Brain pericyte (primary cell): Measurements from ENCODE around the gene PHLDB3.
"Not testable (repeated sequence)": the region's sequence is repeated elsewhere in the genome, so short reads cannot be mapped to it uniquely, and the experiment has no call there.

ENCODE experiments used
- DNase-seq: peaks from one replicate; pipeline ENCODE4 v3.0.0-alpha.2; 2012; ENCODE audit warnings: low read depth, low spot score

Gene PHLDB3

GRCh38 chr19:43444531-43445287, 59.8 kb downstream of the PHLDB3 start:
- DNase-seq, result no peak

- not testable (repeated sequence) for DNase-seq
Observed at GRCh38 chr19:43444091-43444490, 60.5 kb downstream of the PHLDB3 start.

GRCh38 chr19:43441716-43442115, 62.8 kb downstream of the PHLDB3 start:
- no peak for DNase-seq

- DNase-seq, result no peak
Observed at GRCh38 chr19:43439709-43440063, 64.9 kb downstream of the PHLDB3 start.

- DNase-seq, result no peak
Observed at GRCh38 chr19:43439032-43439708, 65.4 kb downstream of the PHLDB3 start.

GRCh38 chr19:43438291-43439031, 66.1 kb downstream of the PHLDB3 start:
- no peak for DNase-seq

- DNase-seq, result no peak
Observed at GRCh38 chr19:43437712-43438111, 66.8 kb downstream of the PHLDB3 start.

- DNase-seq, result not testable (repeated sequence)
Observed at GRCh38 chr19:43437284-43437683, 67.3 kb downstream of the PHLDB3 start.

- DNase-seq, result no peak
Observed at GRCh38 chr19:43435775-43436174, 68.8 kb downstream of the PHLDB3 start.

GRCh38 chr19:43433689-43434088, 70.9 kb downstream of the PHLDB3 start:
- DNase-seq, result no peak

- no peak for DNase-seq
Observed at GRCh38 chr19:43433358-43433673, 71.2 kb downstream of the PHLDB3 start.

GRCh38 chr19:43430976-43431375, 73.6 kb downstream of the PHLDB3 start:
- DNase-seq, result no peak

- DNase-seq, result no peak
Observed at GRCh38 chr19:43430142-43430710, 74.3 kb downstream of the PHLDB3 start.

- DNase-seq, result no peak
Observed at GRCh38 chr19:43429395-43429794, 75.2 kb downstream of the PHLDB3 start.

GRCh38 chr19:43425567-43426392, 78.8 kb downstream of the PHLDB3 start:
- no peak for DNase-seq
